ENCODE results near the gene UROC1. TPM values are rescaled to one million over a fixed set of nuclear protein-coding genes. Genes with fewer than 3 reads are reported as not detected.

UROC1 gene
- total and polyA plus RNA-seq, 9 of the 15 experiments (the other 6 are each of a cell fraction or from before 2014, with no cell fraction given) = not detected

- TF ChIP-seq CBX5 (IDR thresholded peaks at IDR 0.05; ENCODE audit: borderline replicate concordance, low read depth) (no peak), ZNF785 (CRISPR knock-in tag; IDR thresholded peaks at IDR 0.05) (no peak), HDAC2 (IDR thresholded peaks at IDR 0.05) (no peak), PCBP1 (IDR thresholded peaks at IDR 0.05; ENCODE audit: low read depth, low read length, poor library complexity, severe bottlenecking) (no peak), HLTF (IDR thresholded peaks at IDR 0.05) (no peak), RBM14 (IDR thresholded peaks at IDR 0.05; ENCODE audit: borderline replicate concordance, insufficient read depth, low read depth, low read length) (no peak), ZBTB7A (IDR thresholded peaks at IDR 0.05; ENCODE audit: borderline replicate concordance, control insufficient read depth, low read depth, low read length) (no peak), RHOXF2B (CRISPR knock-in tag; conservative IDR thresholded peaks at IDR 0.05) (no peak), ATF1 (CRISPR knock-in tag; IDR thresholded peaks at IDR 0.05) (no peak), ATF1 (tag; IDR thresholded peaks at IDR 0.05) (no peak), CCAR2 (IDR thresholded peaks at IDR 0.05; ENCODE audit: low read depth, low read length) (no peak), ZSCAN29 (IDR thresholded peaks at IDR 0.05) (no peak), ZNF586 (CRISPR knock-in tag; conservative IDR thresholded peaks at IDR 0.05) (no peak), RBM15 (IDR thresholded peaks at IDR 0.05; ENCODE audit: insufficient read depth, low read length) (no peak), ZNF589 (CRISPR knock-in tag; IDR thresholded peaks at IDR 0.05; ENCODE audit: low read depth) (no peak), E2F1 (CRISPR knock-in tag; IDR thresholded peaks at IDR 0.05) (no peak), CREBBP (IDR thresholded peaks at IDR 0.05; ENCODE audit: low read depth, low read length) (no peak), CBFB (CRISPR knock-in tag; IDR thresholded peaks at IDR 0.05) (no peak), RBFOX2 (IDR thresholded peaks at IDR 0.05; ENCODE audit: low read depth, low read length) (no peak)
- TF ChIP-seq, protein P1, sequence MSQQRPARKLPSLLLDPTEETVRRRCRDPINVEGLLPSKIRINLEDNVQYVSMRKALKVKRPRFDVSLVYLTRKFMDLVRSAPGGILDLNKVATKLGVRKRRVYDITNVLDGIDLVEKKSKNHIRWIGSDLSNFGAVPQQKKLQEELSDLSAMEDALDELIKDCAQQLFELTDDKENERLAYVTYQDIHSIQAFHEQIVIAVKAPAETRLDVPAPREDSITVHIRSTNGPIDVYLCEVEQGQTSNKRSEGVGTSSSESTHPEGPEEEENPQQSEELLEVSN (IDR thresholded peaks at IDR 0.05; ENCODE audit: borderline replicate concordance in 1 of 2, extremely low read depth in 1 of 2, insufficient read depth in 1 of 2, insufficient read length in 1 of 2, low read depth in 1 of 2, low read length in 1 of 2, poor library complexity in 1 of 2, severe bottlenecking in 1 of 2) = no peak
- TF ChIP-seq, protein P2, sequence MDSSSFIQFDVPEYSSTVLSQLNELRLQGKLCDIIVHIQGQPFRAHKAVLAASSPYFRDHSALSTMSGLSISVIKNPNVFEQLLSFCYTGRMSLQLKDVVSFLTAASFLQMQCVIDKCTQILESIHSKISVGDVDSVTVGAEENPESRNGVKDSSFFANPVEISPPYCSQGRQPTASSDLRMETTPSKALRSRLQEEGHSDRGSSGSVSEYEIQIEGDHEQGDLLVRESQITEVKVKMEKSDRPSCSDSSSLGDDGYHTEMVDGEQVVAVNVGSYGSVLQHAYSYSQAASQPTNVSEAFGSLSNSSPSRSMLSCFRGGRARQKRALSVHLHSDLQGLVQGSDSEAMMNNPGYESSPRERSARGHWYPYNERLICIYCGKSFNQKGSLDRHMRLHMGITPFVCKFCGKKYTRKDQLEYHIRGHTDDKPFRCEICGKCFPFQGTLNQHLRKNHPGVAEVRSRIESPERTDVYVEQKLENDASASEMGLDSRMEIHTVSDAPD (CRISPR knock-in tag; IDR thresholded peaks at IDR 0.05) = no peak
- Histone ChIP-seq H3K79me2 (ENCODE audit: control insufficient read depth, insufficient read depth, low read length) (no peaks in the 10 kb centered on the region; the same call in 2 of the 3 replicates), H2AFZ (ENCODE audit: low read depth, low read length) (no peak overlapping the region), H3K27ac (ENCODE audit: extremely low read depth, low read depth, low read length) (no peak overlapping the region), H4K20me1 (replicated peaks; ENCODE audit: control insufficient read depth, insufficient read depth, low read length) (no peaks in the 10 kb centered on the region), H3K4me3 (no peak overlapping the region), H3K4me2 (ENCODE audit: insufficient read depth, low read length) (no peak overlapping the region), H3K4me1 (replicated peaks in 1 of 2; ENCODE audit: control insufficient read depth in 2 of 2, insufficient read depth in 2 of 2, low read length in 2 of 2) (no peaks in the 10 kb centered on the region), H3K36me3 (ENCODE audit: control insufficient read depth, insufficient read depth, low read length) (peaks cover 81% of the 10 kb centered on the region), H3K27me3 (ENCODE audit: control insufficient read depth in 2 of 2, insufficient read depth in 2 of 2, low read length in 2 of 2) (no peaks in the 10 kb centered on the region), H3K9me3 (replicated peaks; ENCODE audit: control insufficient read depth, insufficient read depth, low read depth, low read length) (no peaks in the 10 kb centered on the region), H3K9ac (ENCODE audit: insufficient read depth in 1 of 2, low read depth in 2 of 2, low read length in 2 of 2) (no peak overlapping the region), H3K9me1 (ENCODE audit: control insufficient read depth, insufficient read depth, low read length) (no peaks in the 10 kb centered on the region)
- no peak for DNase-seq (ENCODE audit: extremely low read depth in 1 of 4, low spot score in 3 of 4)
- intact Hi-C loops (cut with micrococcal nuclease) = no loop called here
- ATAC-seq = no peak
- ChIA-PET POLR2A (interaction anchor here (0.6 to 1.1 kb wide), 3 partner anchors 13 to 270 kb away, joined by 3 read pairs; no protein-coding TSS in a partner anchor), CTCF (ENCODE audit: low intra/inter-chr PET ratio) (no interaction called here)
- in situ Hi-C loops (cut with MboI) = no loop called here
- no peak for FAIRE-seq
- no TSS peak for BruUV-seq (replicated peaks)
- WGBS (ENCODE audit: insufficient coverage, low coverage, missing lambda C conversion rate) = 88% methylated on average over 9 of the region's 9 CpGs
Observed at GRCh38 chr3:126459763-126460127, 57.8 kb downstream of the UROC1 start.
